HG03571 (cell line): ENCODE results near the gene DDX23.
A peak's percentile ranks its signal among the peaks of the same experiment; 100 is the strongest.

ENCODE experiments used
- ATAC-seq: cut with Tn5 transposase; IDR thresholded peaks from one replicate; pipeline ENCODE4 v1.9.1; 2021; ENCODE audit not compliant: unreplicated experiment

Gene DDX23

GRCh38 chr12:48800971-48801370, 51.0 kb downstream of the DDX23 start:
- ATAC-seq = no peak

GRCh38 chr12:48800457-48800856, 51.5 kb downstream of the DDX23 start:
- ATAC-seq = no peak

GRCh38 chr12:48796976-48797375, 55.0 kb downstream of the DDX23 start:
- ATAC-seq = no peak

- no peak for ATAC-seq
Observed at GRCh38 chr12:48795550-48796455, 56.2 kb downstream of the DDX23 start.

GRCh38 chr12:48794870-48795269, 57.1 kb downstream of the DDX23 start:
- no peak for ATAC-seq

GRCh38 chr12:48793696-48794095, 58.3 kb downstream of the DDX23 start:
- ATAC-seq = no peak

GRCh38 chr12:48789858-48790326, 62.1 kb downstream of the DDX23 start:
- no peak for ATAC-seq

GRCh38 chr12:48788854-48789775, 62.8 kb downstream of the DDX23 start, which contains the start of gene ADCY6:
TSS of gene ADCY6 (minus strand) at chr12:48789089. CDS start at chr12:48783434, 5,655 bp downstream.
- ATAC-seq = peak; percentile 50

- ATAC-seq = no peak
Observed at GRCh38 chr12:48788524-48788853, 63.5 kb downstream of the DDX23 start.

- no peak for ATAC-seq
Observed at GRCh38 chr12:48787791-48788523, 64.0 kb downstream of the DDX23 start.

GRCh38 chr12:48786591-48787544, 65.1 kb downstream of the DDX23 start:
- no peak for ATAC-seq

- no peak for ATAC-seq
Observed at GRCh38 chr12:48783432-48783831, 68.5 kb downstream of the DDX23 start.

GRCh38 chr12:48782457-48783395, 69.2 kb downstream of the DDX23 start:
- no peak for ATAC-seq

GRCh38 chr12:48781750-48782456, 70.1 kb downstream of the DDX23 start:
- ATAC-seq = no peak

GRCh38 chr12:48780381-48781025, 71.5 kb downstream of the DDX23 start:
- no peak for ATAC-seq

GRCh38 chr12:48779869-48780268, 72.1 kb downstream of the DDX23 start:
- no peak for ATAC-seq
